A673 (cell line): ENCODE data around the gene ASAP2.

Experiments
- EZH2 ChIP-seq: fragments of 200-600 bp; sonication (generic); IDR thresholded peaks from 2 replicates; pipeline ENCODE4 v1.6.1; 2017; ENCODE audit warnings: borderline replicate concordance, low read depth, mild to moderate bottlenecking, mixed read lengths, antibody characterized with exemption, low read length; ENCODE audit not compliant: poor library complexity, severe bottlenecking
- TF ChIP-seq, protein P1 (sequence below): fragments of 300-800, 200-600 bp; sonication (generic); conservative IDR thresholded peaks from 2 replicates; pipeline ENCODE4 v1.5.1; 2017; ENCODE audit warnings: low read depth, mild to moderate bottlenecking, antibody characterized with exemption, low read length, moderate library complexity, mixed read lengths

DNA sequence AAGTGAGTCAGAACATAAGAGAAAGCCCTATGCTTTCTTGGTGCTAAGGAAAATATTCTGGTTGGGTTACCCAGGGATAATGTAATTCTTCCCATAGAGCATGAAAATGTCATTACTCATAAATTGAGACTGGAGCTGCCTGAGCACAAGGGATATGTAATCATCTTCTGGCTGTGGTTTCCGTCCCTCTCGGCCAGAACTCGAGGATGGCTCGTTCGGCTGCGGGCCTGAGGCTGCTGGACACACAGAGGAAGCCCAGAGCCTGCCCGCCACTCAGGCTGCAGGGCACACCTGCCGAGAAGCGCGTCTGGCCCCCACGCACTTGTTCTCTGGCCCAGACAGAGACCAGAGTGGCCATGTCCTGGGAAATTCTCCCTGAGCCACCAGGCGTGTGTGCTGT is 104.9 kb downstream of the ASAP2 start:
- TF ChIP-seq EZH2, result no peak
- TF ChIP-seq, protein P1, sequence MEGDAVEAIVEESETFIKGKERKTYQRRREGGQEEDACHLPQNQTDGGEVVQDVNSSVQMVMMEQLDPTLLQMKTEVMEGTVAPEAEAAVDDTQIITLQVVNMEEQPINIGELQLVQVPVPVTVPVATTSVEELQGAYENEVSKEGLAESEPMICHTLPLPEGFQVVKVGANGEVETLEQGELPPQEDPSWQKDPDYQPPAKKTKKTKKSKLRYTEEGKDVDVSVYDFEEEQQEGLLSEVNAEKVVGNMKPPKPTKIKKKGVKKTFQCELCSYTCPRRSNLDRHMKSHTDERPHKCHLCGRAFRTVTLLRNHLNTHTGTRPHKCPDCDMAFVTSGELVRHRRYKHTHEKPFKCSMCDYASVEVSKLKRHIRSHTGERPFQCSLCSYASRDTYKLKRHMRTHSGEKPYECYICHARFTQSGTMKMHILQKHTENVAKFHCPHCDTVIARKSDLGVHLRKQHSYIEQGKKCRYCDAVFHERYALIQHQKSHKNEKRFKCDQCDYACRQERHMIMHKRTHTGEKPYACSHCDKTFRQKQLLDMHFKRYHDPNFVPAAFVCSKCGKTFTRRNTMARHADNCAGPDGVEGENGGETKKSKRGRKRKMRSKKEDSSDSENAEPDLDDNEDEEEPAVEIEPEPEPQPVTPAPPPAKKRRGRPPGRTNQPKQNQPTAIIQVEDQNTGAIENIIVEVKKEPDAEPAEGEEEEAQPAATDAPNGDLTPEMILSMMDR, result no peak
